Measurements from ENCODE around the gene ZBTB7B.
"Not testable (repeated sequence)": the region's sequence is repeated elsewhere in the genome, so short reads cannot be mapped to it uniquely, and the experiment has no call there.

The ZBTB7B gene

GRCh38 chr1:154983776-154984466 lies 18.7 kb upstream of the ZBTB7B start:
- Histone ChIP-seq H3K4me1 (ENCODE audit: insufficient read depth, low read length, severe bottlenecking) (peaks cover 23% of the 10 kb centered on the region), H3F3A (ENCODE audit: insufficient read depth, low read length) (no peaks in the 10 kb centered on the region), H3K9me2 (ENCODE audit: low read depth, low read length) (no peaks in the 10 kb centered on the region), H3K27me3 (ENCODE audit: insufficient read depth, low read length) (no peaks in the 10 kb centered on the region), H2AFZ (ENCODE audit: low read length) (no peak overlapping the region), H3K4me2 (ENCODE audit: low read length) (peak overlapping the region; percentile 100), H3K79me2 (ENCODE audit: insufficient read depth, low read length) (peaks cover 15% of the 10 kb centered on the region), H3K27ac (ENCODE audit: low read depth, low read length, poor library complexity, severe bottlenecking) (peak overlapping the region; percentile 59), H4K20me1 (ENCODE audit: insufficient read depth, low read length) (no peaks in the 10 kb centered on the region), H3K4me3 (ENCODE audit: low read depth, low read length, poor library complexity, severe bottlenecking) (peak overlapping the region; percentile 80), H3K9ac (ENCODE audit: low read length) (peak overlapping the region; percentile 82), H3K9me3 (ENCODE audit: low read length) (no peaks in the 10 kb centered on the region), H3K36me3 (ENCODE audit: insufficient read depth, low read length) (peaks cover 54% of the 10 kb centered on the region)
- TF ChIP-seq CTCF (IDR thresholded peaks at IDR 0.05; ENCODE audit: low read length) (peak; percentile 32; the same call in 1 of the 2 replicates), EZH2 (IDR thresholded peaks at IDR 0.05; ENCODE audit: borderline replicate concordance, low read length) (no peak)

- Histone ChIP-seq H3K36me3 (ENCODE audit: insufficient read depth, low read length) (peaks cover 49% of the 10 kb centered on the region), H3K4me1 (ENCODE audit: insufficient read depth, low read length, severe bottlenecking) (peaks cover 23% of the 10 kb centered on the region), H3K79me2 (ENCODE audit: insufficient read depth, low read length) (peaks cover 15% of the 10 kb centered on the region)
- H3K9me3 ChIP-seq (ENCODE audit: low read length); H3K9me2 ChIP-seq (ENCODE audit: low read depth, low read length); H3K27ac ChIP-seq (ENCODE audit: low read depth, low read length, poor library complexity, severe bottlenecking); H3K4me2 ChIP-seq (ENCODE audit: low read length); H3K4me3 ChIP-seq (ENCODE audit: low read depth, low read length, poor library complexity, severe bottlenecking); H3K27me3 ChIP-seq (ENCODE audit: insufficient read depth, low read length); H3F3A ChIP-seq (ENCODE audit: insufficient read depth, low read length); H2AFZ ChIP-seq (ENCODE audit: low read length); H4K20me1 ChIP-seq (ENCODE audit: insufficient read depth, low read length); H3K9ac ChIP-seq (ENCODE audit: low read length): not testable (repeated sequence)
Observed at GRCh38 chr1:154986736-154987135, 15.9 kb upstream of the ZBTB7B start.

GRCh38 chr1:154987326-154987725 lies 15.3 kb upstream of the ZBTB7B start:
- Histone ChIP-seq H3K4me2 (ENCODE audit: low read length) (no peak overlapping the region), H3K4me3 (ENCODE audit: low read depth, low read length, poor library complexity, severe bottlenecking) (no peak overlapping the region), H3K27me3 (ENCODE audit: insufficient read depth, low read length) (no peaks in the 10 kb centered on the region), H3K4me1 (ENCODE audit: insufficient read depth, low read length, severe bottlenecking) (peaks cover 20% of the 10 kb centered on the region), H3K79me2 (ENCODE audit: insufficient read depth, low read length) (peaks cover 15% of the 10 kb centered on the region), H3K9ac (ENCODE audit: low read length) (no peak overlapping the region), H4K20me1 (ENCODE audit: insufficient read depth, low read length) (no peaks in the 10 kb centered on the region), H2AFZ (ENCODE audit: low read length) (no peak overlapping the region), H3K9me2 (ENCODE audit: low read depth, low read length) (no peaks in the 10 kb centered on the region), H3F3A (ENCODE audit: insufficient read depth, low read length) (no peaks in the 10 kb centered on the region), H3K27ac (ENCODE audit: low read depth, low read length, poor library complexity, severe bottlenecking) (no peak overlapping the region), H3K9me3 (ENCODE audit: low read length) (no peaks in the 10 kb centered on the region), H3K36me3 (ENCODE audit: insufficient read depth, low read length) (peaks cover 48% of the 10 kb centered on the region)
- TF ChIP-seq CTCF (IDR thresholded peaks at IDR 0.05; ENCODE audit: low read length) = no peak
- no peak for TF ChIP-seq EZH2 (IDR thresholded peaks at IDR 0.05; ENCODE audit: borderline replicate concordance, low read length)
